Esophagus muscularis mucosa (tissue), 3 donors: ENCODE data around the gene ZKSCAN7.
"Not testable (repeated sequence)": the region's sequence is repeated elsewhere in the genome, so short reads cannot be mapped to it uniquely, and the experiment has no call there.

Experiments
- CTCF ChIP-seq, 3 experiments: fragments of 200-600 bp in 2 of 3; fragments of 450-650 bp in 1 of 3; sonication (generic) in 2 of 3; IDR thresholded peaks; one replicate each; pipeline ENCODE4 v1.5.1; 2017 to 2019; ENCODE audit warnings: antibody characterized with exemption in 3 of 3, mild to moderate bottlenecking in 2 of 3, moderate library complexity in 1 of 3
- EP300 ChIP-seq: sonication (generic); formaldehyde crosslinking; IDR thresholded peaks from one replicate; pipeline ENCODE4 v1.6.1; 2017; ENCODE audit warnings: antibody characterized with exemption

- not testable (repeated sequence) for TF ChIP-seq CTCF (IDR thresholded peaks at IDR 0.05); EP300
Measured at GRCh38 chr3:44578316-44578715, 23.3 kb downstream of the ZKSCAN7 start.
